HL-60/S4 treated with phorbol 12-myristate 13-acetate at 8.2 ng/mL for 4 days and 3 days (cell line): ENCODE measurements around the gene USH2A.

Experiments
- in situ Hi-C: fragments of 300-500 bp; cut with MboI; formaldehyde crosslinking; loops from 2 replicates; pipeline ENCODE4 v1.15.0; 2022; ENCODE audit warnings: low sequenced_read_pairs

USH2A gene

GRCh38 chr1:215606564-215607168, 816.6 kb downstream of the USH2A start:
- in situ Hi-C loops, result no loop called here

GRCh38 chr1:215606036-215606435, 817.2 kb downstream of the USH2A start:
- in situ Hi-C loops, result no loop called here

DNA sequence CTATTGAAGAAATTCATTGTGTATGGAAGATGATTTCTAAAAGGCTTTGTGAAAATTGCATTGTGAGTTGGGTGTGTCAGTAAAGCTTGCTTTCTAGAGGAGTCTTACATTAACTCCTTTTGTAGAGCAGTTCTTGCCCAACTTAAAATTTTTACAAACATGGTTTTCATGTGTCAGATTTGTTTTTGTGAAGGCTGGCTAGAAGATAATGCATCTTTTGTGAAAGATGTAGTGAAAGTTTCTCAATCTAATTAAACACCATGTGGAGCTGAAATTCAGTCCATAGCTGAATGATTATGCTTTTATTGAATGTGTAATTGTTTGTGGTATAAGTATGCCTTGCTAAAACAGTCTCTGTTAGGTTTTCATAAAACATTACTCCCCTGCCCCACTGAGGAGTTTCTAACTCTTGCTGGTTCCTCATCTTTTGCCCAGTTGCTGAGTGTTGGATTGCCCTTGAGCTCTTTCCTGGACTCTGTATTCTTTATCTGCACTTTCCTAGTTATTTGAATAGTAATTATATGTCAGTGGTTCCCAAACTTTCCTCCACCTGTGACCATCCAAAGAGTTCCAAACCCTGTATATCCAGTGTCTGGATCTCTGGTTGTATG, 818.1 kb downstream of the USH2A start:
- in situ Hi-C loops, result no loop called here

GRCh38 chr1:215603319-215603718, 819.9 kb downstream of the USH2A start:
- in situ Hi-C loops, result no loop called here

GRCh38 chr1:215601276-215601675, 822.0 kb downstream of the USH2A start:
- in situ Hi-C loops, result no loop called here

- in situ Hi-C loops, result no loop called here
Measured at GRCh38 chr1:215600867-215601266, 822.4 kb downstream of the USH2A start.

- in situ Hi-C loops, result no loop called here
Measured at GRCh38 chr1:215600258-215600792, 822.9 kb downstream of the USH2A start.

DNA sequence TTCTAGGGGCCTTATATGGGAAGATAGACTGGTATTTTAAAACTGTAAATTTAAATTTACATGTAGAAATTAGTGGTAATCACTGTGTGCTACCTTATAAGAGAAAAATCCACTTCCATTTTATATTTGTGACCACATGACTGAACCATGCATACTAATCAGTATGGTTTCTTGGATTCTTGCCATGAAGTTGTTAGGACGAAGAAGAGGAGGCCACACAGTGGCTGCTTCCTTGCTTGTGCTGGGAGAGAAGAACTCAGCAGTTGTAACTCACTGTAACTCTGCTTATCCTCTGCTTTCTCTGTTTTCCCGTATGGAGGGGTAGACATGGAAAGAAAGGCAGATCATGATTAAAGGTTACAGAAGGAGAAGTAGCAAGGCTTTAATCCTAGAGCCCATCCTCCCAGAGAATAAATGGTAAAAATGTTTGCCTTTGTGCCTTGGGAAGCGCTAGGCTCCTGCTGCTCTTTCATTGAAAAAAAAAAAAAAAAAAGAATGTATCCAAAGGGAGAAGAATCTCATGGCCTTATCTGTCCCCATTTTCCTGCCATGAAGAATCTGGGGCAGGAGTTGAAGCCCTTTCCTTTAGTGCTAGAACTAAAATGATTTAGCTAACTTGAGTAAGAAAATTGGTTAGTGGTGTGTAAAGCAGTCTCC, 823.7 kb downstream of the USH2A start:
- in situ Hi-C loops, result no loop called here

DNA sequence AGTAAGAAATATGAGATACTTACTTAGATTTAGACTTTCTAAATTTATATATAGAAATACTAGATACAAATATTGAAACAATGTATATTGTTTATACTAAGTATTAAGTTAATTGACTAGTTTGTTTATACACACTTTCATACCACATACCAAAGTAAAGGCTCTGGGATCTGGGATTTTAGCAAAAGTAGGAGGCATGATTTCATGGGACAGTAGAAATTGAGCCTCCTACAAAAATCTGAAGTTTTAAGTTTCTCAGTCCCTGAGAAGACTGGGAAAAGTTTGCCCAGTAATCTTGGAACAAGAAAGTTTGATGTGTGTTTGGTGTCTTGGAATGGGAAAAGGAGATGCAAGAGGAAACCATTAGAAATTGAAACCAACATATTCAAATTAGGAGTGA, 825.3 kb downstream of the USH2A start:
- in situ Hi-C loops, result no loop called here

DNA sequence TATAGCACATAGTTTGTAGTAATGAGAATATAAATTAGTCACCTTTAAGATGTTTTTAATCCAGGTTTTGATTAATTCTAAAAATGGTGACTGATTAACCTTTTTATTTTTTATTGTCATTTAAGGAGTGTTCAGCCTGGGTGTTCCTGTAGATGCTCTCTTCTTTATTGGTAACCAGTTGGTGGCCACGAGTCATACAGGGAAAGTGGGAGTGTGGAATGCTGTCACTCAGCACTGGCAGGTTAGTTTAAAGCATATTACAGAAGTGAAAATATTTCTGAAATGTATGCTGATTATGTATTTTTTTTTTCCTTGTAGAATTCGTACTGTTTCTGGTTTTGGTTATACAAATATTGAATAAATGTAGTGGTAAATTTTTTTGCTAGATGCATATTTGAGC, 828.0 kb downstream of the USH2A start:
- in situ Hi-C loops, result no loop called here

GRCh38 chr1:215594640-215595039, 828.6 kb downstream of the USH2A start:
- in situ Hi-C loops, result no loop called here

- in situ Hi-C loops, result no loop called here
Measured at GRCh38 chr1:215590779-215591491, 832.3 kb downstream of the USH2A start.

DNA sequence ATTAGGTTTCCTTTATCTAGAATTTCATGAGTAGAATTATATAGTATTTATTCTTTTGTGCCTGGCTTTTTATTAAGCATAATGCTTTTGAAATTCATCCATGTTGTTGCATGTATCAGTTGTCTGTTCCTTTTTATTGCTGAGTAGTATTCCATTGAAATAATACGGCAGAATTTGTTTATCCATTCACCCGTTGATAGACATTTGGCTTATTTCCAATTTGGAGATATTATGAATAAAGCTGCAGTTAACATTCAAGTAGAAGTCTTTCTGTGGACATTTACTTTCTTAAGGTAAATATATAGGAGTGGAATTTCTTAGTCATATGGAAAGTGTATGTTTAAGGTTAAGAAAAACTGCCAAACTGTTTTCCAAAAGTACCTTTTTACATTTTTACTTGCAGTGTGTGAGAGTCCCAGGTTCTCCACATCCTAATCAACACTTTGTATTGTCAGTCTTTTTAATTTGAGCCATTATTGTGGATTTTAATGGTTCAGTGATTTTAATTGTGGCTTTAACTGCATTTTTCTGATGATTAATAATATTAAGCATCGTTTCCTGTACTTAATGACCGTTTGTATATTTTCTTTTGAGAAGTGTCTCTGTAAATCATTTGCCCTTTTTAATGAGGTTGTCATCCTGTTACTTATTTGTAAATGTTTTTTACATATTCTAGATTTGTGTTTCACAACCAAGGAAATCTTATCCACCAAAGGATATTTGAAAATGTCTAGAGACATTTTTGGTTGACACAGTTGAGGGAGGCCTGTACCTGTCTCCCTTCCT, 833.4 kb downstream of the USH2A start:
- in situ Hi-C loops, result no loop called here

DNA sequence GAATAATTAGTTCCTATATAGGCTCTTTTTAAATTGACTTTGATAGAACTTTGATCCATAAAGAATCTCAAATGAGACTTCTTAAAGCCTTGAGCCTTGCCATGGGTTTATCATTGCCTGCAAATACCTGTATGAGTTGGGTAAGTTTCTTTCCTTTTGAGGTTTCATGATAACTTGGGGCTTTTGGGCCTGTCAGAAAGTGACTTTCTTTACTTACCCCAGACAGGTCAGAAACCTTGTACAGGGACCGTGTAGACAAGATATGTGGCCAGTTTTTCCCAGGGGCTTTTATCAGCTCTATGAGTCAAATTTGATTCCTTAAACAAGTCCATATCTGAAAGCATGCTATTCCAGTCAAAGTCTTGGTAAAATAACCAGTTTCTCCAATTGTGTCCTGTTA, 838.9 kb downstream of the USH2A start:
- in situ Hi-C loops, result no loop called here

- in situ Hi-C loops, result no loop called here
Measured at GRCh38 chr1:215583185-215583749, 840.0 kb downstream of the USH2A start.

GRCh38 chr1:215581896-215582295, 841.4 kb downstream of the USH2A start:
- in situ Hi-C loops, result no loop called here
